Measurements from ENCODE around the gene ATP6V0C. TPM values are rescaled to one million over a fixed set of nuclear protein-coding genes. Genes with fewer than 3 reads are reported as not detected.
A peak's percentile ranks its signal among the peaks of the same experiment; 100 is the strongest.

The ATP6V0C gene
- polyA plus RNA-seq, 1 experiment = 11.0 TPM

GRCh38 chr16:2467528-2468232 lies 46.1 kb upstream of the ATP6V0C start:
- TF ChIP-seq, protein P1, sequence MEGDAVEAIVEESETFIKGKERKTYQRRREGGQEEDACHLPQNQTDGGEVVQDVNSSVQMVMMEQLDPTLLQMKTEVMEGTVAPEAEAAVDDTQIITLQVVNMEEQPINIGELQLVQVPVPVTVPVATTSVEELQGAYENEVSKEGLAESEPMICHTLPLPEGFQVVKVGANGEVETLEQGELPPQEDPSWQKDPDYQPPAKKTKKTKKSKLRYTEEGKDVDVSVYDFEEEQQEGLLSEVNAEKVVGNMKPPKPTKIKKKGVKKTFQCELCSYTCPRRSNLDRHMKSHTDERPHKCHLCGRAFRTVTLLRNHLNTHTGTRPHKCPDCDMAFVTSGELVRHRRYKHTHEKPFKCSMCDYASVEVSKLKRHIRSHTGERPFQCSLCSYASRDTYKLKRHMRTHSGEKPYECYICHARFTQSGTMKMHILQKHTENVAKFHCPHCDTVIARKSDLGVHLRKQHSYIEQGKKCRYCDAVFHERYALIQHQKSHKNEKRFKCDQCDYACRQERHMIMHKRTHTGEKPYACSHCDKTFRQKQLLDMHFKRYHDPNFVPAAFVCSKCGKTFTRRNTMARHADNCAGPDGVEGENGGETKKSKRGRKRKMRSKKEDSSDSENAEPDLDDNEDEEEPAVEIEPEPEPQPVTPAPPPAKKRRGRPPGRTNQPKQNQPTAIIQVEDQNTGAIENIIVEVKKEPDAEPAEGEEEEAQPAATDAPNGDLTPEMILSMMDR (IDR thresholded peaks at IDR 0.05; ENCODE audit: low read depth, low read length) = no peak
- CTCF ChIA-PET = interaction anchor here (0.8 kb wide), 1 partner anchor 34 kb away, joined by 3 read pairs; no protein-coding TSS in a partner anchor
- DNase-seq (ENCODE audit: low read depth, low spot score) = no peak

GRCh38 chr16:2468233-2468724 lies 45.5 kb upstream of the ATP6V0C start:
- H3K27me3 ChIP-seq (ENCODE audit: control insufficient read depth, insufficient read depth, low read length) = no peaks in the 10 kb centered on the region
- CTCF ChIA-PET = no interaction called here
- TF ChIP-seq, protein P1 (IDR thresholded peaks at IDR 0.05; ENCODE audit: low read depth, low read length) = no peak
- H3K27ac ChIP-seq (ENCODE audit: low read depth, low read length) = no peak overlapping the region
- peak overlapping the region; percentile 56 for H3K4me3 ChIP-seq (ENCODE audit: low read depth, low read length)
- no peak for DNase-seq (ENCODE audit: low read depth, low spot score)
- no peaks in the 10 kb centered on the region; the same call in 1 of the 2 replicates for H3K9me3 ChIP-seq (ENCODE audit: control insufficient read depth, insufficient read depth, low read length)
- POLR2A ChIA-PET = interaction anchor here (0.6 to 0.7 kb wide), 3 partner anchors 10 to 433 kb away, joined by 3 to 8 read pairs (median 4); no protein-coding TSS in a partner anchor

More at GRCh38 chr16:2467528-2468232, 46.1 kb upstream of the ATP6V0C start:
- Histone ChIP-seq H3K27ac (ENCODE audit: low read depth, low read length) (no peak overlapping the region), H3K27me3 (ENCODE audit: control insufficient read depth, insufficient read depth, low read length) (no peaks in the 10 kb centered on the region), H3K9me3 (ENCODE audit: control insufficient read depth, insufficient read depth, low read length) (no peaks in the 10 kb centered on the region; the same call in 1 of the 2 replicates), H3K4me3 (ENCODE audit: low read depth, low read length) (peak overlapping the region; percentile 56)
- POLR2A ChIA-PET = interaction anchor here (0.6 to 0.7 kb wide), 2 partner anchors 18 to 186 kb away, joined by 3 read pairs; no protein-coding TSS in a partner anchor

GRCh38 chr16:2468725-2469398 lies 44.9 kb upstream of the ATP6V0C start:
- Histone ChIP-seq H3K4me3 (ENCODE audit: low read depth, low read length) (no peak overlapping the region), H3K27me3 (ENCODE audit: control insufficient read depth, insufficient read depth, low read length) (no peaks in the 10 kb centered on the region), H3K27ac (ENCODE audit: low read depth, low read length) (no peak overlapping the region), H3K9me3 (ENCODE audit: control insufficient read depth, insufficient read depth, low read length) (no peaks in the 10 kb centered on the region; the same call in 1 of the 2 replicates)
- CTCF ChIA-PET = no interaction called here
- DNase-seq (ENCODE audit: low read depth, low spot score) = no peak
- POLR2A ChIA-PET = interaction anchor here (0.6 to 1.2 kb wide), 4 partner anchors 9 to 433 kb away, joined by 3 to 8 read pairs (median 4); partner anchors contain the start of gene TEDC2
- TF ChIP-seq, protein P1 (IDR thresholded peaks at IDR 0.05; ENCODE audit: low read depth, low read length) = no peak

DNA sequence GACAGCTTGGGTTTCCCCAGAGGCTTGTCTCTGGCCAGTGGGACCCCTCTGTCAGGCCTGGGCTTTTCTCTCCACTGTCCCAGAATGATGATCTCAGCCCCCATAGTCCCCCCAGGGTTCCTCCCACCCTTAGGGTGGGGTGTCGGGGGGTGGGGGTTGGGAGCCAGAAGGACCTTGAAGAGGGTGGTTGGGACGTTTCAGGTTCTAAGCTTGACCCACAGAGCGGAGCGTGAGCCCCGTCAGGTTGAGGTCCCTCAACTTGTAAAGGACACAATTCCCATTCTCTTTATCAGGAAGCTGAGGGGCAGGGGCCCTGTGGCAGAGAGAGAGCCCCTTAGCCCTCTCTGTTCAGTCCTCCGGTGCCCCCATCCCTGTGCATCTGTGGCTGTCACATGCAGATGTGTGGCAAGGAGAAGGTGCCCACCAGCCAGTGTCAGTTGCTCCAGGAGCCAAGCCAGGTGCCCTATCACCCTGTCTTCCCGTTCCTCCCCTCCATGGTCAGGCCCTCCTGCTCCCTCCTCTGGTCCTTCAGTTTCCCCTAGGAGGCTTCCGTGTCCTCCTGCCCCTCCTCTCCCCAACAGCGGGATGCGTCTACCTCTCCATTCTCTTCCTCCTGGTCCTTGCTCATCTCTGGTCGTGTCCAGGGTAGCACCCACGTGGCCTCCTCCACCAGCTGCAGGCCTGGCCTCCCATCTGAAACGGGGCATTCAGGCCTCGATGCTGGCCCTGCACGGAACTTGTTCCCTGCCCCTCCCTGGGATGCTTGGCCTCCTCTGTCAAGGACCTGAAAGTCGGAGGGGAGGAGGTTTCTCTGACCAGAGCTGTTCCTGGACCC lies 44.1 kb upstream of the ATP6V0C start:
- TF ChIP-seq, protein P1 (IDR thresholded peaks at IDR 0.05; ENCODE audit: low read depth, low read length) = no peak
- H3K4me3 ChIP-seq (ENCODE audit: low read depth, low read length) = no peak overlapping the region
- H3K9me3 ChIP-seq (ENCODE audit: control insufficient read depth, insufficient read depth, low read length) = no peaks in the 10 kb centered on the region; the same call in 1 of the 2 replicates
- no peaks in the 10 kb centered on the region for H3K27me3 ChIP-seq (ENCODE audit: control insufficient read depth, insufficient read depth, low read length)
- CTCF ChIA-PET = interaction anchor here (1.3 kb wide), 1 partner anchor 32 kb away, joined by 5 read pairs; no protein-coding TSS in a partner anchor
- no peak overlapping the region for H3K27ac ChIP-seq (ENCODE audit: low read depth, low read length)
- no peak for DNase-seq (ENCODE audit: low read depth, low spot score)
- POLR2A ChIA-PET = interaction anchor here (1.1 to 1.2 kb wide), 3 partner anchors 10 to 218 kb away, joined by 3 to 5 read pairs (median 3); partner anchors contain the start of genes ECI1 and TEDC2

All from AG04450 (cell line).